H1 (cell line): ENCODE measurements around the gene NIM1K. TPM values are rescaled to one million over a fixed set of nuclear protein-coding genes. Genes with fewer than 3 reads are reported as not detected.

Experiments
- CEBPB ChIP-seq: IDR thresholded peaks from 2 replicates; pipeline ENCODE4 v1.6.1; 2012; ENCODE audit warnings: low read depth, low read length
- GTF2F1 ChIP-seq: IDR thresholded peaks from 2 replicates; pipeline ENCODE4 v1.6.1; 2012; ENCODE audit warnings: low read depth, low read length, improper control_type of control experiment, borderline replicate concordance
- HDAC2 ChIP-seq, 2 experiments: fragments of 300-600 bp in 1 of 2; sonication (generic) in 1 of 2; IDR thresholded peaks; 2 replicates each; pipeline ENCODE4 v1.6.1; 2011 to 2012; ENCODE audit warnings: low read depth in 2 of 2, low read length in 2 of 2, mild to moderate bottlenecking in 2 of 2, moderate library complexity in 2 of 2, borderline replicate concordance in 1 of 2, inconsistent platforms in 1 of 2
- SAP30 ChIP-seq: fragments of 300-600 bp; sonication (generic); IDR thresholded peaks from 2 replicates; pipeline ENCODE4 v1.7.1; 2012; ENCODE audit warnings: low read length, moderate library complexity, mild to moderate bottlenecking, inconsistent platforms; ENCODE audit not compliant: insufficient read depth, insufficient replicate concordance
- polyA plus RNA-seq, 7 experiments: library from polyadenylated mRNA; depleted of rRNA in 3 of 7; stranded (reverse) in 5 of 7; unstranded in 2 of 7; fragments of >200 nt in 5 of 7; fragments of 200-250 nt in 2 of 7; gene quantifications; 1 replicate in 5 of 7; 2 replicates in 1 of 7; 4 replicates in 1 of 7; pipeline versions ENCODE4 v1.2.1 to v1.2.3, GENCODE V29; 2011 to 2013; ENCODE audit warnings: missing spikeins in 2 of 7, mixed read lengths in 2 of 7
- total RNA-seq: library from RNA; stranded (reverse); fragmentation: NEBNext Ultra II Directional; extraction: Animal tissue kit (Norgen Biotek cat#: 25700); gene quantifications from 2 replicates; pipeline ENCODE4 v1.2.1, GENCODE V29; 2021
- TF ChIP-seq, protein P1 (sequence below): fragments of 300-600 bp; sonication (generic); IDR thresholded peaks from 2 replicates; pipeline ENCODE4 v1.7.1; 2012; ENCODE audit warnings: low read length, moderate library complexity, mild to moderate bottlenecking, inconsistent platforms; ENCODE audit not compliant: insufficient replicate concordance

NIM1K gene
- total and polyA plus RNA-seq, 2 of the 8 experiments (the other 6 are each of a cell fraction or from before 2014, with no cell fraction given): not detected

DNA sequence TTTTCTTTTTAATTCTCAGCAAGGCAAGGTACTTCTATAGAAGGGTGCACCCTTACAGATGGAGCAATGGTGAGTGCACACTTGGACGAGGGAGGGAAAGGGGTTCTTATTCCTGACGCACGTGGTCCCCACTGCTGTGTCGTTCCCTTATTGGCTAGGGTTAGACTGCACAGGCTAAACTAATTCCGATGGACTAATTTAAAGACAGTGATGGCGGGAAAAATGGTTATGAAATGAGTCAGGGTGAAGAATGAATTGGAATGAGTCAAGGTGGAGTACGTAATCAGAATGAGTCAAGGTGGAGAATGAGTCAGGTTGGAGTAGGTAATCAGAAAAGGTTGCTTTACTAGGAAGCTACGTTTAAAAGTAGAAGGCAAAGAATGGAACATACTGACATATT lies 123.2 kb downstream of the NIM1K start (continued):
- no peak for TF ChIP-seq SAP30
- no peak for TF ChIP-seq GTF2F1
- TF ChIP-seq, protein P1, sequence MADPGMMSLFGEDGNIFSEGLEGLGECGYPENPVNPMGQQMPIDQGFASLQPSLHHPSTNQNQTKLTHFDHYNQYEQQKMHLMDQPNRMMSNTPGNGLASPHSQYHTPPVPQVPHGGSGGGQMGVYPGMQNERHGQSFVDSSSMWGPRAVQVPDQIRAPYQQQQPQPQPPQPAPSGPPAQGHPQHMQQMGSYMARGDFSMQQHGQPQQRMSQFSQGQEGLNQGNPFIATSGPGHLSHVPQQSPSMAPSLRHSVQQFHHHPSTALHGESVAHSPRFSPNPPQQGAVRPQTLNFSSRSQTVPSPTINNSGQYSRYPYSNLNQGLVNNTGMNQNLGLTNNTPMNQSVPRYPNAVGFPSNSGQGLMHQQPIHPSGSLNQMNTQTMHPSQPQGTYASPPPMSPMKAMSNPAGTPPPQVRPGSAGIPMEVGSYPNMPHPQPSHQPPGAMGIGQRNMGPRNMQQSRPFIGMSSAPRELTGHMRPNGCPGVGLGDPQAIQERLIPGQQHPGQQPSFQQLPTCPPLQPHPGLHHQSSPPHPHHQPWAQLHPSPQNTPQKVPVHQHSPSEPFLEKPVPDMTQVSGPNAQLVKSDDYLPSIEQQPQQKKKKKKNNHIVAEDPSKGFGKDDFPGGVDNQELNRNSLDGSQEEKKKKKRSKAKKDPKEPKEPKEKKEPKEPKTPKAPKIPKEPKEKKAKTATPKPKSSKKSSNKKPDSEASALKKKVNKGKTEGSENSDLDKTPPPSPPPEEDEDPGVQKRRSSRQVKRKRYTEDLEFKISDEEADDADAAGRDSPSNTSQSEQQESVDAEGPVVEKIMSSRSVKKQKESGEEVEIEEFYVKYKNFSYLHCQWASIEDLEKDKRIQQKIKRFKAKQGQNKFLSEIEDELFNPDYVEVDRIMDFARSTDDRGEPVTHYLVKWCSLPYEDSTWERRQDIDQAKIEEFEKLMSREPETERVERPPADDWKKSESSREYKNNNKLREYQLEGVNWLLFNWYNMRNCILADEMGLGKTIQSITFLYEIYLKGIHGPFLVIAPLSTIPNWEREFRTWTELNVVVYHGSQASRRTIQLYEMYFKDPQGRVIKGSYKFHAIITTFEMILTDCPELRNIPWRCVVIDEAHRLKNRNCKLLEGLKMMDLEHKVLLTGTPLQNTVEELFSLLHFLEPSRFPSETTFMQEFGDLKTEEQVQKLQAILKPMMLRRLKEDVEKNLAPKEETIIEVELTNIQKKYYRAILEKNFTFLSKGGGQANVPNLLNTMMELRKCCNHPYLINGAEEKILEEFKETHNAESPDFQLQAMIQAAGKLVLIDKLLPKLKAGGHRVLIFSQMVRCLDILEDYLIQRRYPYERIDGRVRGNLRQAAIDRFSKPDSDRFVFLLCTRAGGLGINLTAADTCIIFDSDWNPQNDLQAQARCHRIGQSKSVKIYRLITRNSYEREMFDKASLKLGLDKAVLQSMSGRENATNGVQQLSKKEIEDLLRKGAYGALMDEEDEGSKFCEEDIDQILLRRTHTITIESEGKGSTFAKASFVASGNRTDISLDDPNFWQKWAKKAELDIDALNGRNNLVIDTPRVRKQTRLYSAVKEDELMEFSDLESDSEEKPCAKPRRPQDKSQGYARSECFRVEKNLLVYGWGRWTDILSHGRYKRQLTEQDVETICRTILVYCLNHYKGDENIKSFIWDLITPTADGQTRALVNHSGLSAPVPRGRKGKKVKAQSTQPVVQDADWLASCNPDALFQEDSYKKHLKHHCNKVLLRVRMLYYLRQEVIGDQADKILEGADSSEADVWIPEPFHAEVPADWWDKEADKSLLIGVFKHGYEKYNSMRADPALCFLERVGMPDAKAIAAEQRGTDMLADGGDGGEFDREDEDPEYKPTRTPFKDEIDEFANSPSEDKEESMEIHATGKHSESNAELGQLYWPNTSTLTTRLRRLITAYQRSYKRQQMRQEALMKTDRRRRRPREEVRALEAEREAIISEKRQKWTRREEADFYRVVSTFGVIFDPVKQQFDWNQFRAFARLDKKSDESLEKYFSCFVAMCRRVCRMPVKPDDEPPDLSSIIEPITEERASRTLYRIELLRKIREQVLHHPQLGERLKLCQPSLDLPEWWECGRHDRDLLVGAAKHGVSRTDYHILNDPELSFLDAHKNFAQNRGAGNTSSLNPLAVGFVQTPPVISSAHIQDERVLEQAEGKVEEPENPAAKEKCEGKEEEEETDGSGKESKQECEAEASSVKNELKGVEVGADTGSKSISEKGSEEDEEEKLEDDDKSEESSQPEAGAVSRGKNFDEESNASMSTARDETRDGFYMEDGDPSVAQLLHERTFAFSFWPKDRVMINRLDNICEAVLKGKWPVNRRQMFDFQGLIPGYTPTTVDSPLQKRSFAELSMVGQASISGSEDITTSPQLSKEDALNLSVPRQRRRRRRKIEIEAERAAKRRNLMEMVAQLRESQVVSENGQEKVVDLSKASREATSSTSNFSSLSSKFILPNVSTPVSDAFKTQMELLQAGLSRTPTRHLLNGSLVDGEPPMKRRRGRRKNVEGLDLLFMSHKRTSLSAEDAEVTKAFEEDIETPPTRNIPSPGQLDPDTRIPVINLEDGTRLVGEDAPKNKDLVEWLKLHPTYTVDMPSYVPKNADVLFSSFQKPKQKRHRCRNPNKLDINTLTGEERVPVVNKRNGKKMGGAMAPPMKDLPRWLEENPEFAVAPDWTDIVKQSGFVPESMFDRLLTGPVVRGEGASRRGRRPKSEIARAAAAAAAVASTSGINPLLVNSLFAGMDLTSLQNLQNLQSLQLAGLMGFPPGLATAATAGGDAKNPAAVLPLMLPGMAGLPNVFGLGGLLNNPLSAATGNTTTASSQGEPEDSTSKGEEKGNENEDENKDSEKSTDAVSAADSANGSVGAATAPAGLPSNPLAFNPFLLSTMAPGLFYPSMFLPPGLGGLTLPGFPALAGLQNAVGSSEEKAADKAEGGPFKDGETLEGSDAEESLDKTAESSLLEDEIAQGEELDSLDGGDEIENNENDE: no peak
- TF ChIP-seq CEBPB: no peak
- no peak for TF ChIP-seq HDAC2 (IDR thresholded peaks at IDR 0.05; ENCODE audit: borderline replicate concordance in 1 of 2, low read depth in 2 of 2, low read length in 2 of 2)
